DMS153 (cell line): ENCODE measurements around the gene MEN1.

Experiments
- DNase-seq: peaks from one replicate; lab custom pipeline; 2025; lab: John Stamatoyannopoulos, UW

Gene MEN1

DNA sequence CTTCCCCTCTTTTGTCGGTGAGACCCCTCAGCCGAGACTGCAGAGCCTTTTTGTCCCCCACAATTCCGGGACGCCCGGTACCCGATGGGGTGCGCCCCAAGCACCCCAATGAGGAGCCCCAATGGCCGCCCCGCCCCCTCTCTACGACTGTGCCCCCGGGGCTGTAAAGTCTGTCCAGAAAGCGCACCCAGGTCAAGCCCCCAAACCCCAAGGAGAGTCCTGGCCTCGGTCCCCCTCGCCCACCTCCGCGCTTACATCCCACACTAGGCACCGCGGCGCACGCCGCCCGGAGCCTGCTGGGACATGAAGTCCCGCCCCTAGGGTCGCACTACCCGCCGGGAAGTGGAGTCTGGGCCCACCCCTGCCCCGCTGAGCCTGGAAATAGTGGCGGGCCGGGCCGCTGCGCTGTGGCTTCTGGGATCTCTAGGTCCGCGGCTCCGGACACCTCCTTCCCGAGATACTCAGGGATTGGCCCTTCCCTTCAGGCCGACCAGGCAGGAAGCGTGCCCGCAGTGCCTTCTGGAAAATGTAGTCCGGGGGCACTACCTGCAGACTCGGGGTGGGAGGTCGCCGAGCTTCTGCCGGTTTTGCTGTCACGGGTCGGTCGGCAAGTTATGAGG is at the start of gene MEN1:
Gene MEN1 (minus strand): TSS at position 281 of the 620 bp plus-strand sequence. CDS start 442 bp downstream, outside the sequence.
- DNase-seq, result peak; percentile 96

DNA sequence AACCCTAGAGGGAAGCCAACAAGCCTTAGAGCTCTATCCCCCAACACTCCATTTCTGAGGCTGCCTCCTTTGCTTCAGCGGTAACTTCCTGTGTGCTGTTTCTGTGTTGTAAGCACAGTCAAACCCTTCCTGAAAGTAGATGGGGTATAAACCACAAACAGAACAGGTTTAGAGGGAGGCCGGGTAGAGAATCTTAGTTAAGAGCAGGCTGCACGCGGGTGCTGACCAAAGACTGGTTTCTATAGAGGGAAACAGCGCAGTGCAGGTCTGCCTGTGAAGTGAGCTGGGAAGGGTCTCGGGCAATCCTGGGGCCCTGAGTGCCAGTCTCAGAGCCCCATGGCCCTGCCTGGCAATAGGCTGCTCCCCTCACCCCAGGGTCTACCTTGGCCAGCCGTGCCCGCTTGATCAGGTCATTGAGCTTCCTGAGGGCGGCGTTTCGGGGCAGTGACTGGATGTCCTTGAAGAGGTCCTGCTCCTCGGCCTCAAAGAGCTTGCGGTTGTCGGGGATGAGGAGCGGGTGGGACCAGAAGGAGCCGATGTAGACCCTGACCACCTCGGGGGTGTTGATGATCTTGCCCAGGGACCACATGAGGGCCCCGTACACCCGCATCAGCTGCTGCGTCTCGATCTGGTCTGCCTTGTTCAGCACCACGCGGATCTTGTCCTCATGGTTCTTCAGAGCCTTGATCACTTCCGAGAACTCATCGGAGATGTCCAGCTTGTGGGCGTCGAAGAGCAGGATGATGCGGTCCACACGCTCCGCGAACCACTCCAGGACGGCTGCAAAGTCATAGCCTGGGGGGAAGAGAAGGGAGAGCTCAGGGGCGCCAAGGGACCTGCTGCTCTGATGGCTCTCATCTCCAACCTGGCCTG is 49.4 kb upstream of the MEN1 start:
- no peak for DNase-seq

DNA sequence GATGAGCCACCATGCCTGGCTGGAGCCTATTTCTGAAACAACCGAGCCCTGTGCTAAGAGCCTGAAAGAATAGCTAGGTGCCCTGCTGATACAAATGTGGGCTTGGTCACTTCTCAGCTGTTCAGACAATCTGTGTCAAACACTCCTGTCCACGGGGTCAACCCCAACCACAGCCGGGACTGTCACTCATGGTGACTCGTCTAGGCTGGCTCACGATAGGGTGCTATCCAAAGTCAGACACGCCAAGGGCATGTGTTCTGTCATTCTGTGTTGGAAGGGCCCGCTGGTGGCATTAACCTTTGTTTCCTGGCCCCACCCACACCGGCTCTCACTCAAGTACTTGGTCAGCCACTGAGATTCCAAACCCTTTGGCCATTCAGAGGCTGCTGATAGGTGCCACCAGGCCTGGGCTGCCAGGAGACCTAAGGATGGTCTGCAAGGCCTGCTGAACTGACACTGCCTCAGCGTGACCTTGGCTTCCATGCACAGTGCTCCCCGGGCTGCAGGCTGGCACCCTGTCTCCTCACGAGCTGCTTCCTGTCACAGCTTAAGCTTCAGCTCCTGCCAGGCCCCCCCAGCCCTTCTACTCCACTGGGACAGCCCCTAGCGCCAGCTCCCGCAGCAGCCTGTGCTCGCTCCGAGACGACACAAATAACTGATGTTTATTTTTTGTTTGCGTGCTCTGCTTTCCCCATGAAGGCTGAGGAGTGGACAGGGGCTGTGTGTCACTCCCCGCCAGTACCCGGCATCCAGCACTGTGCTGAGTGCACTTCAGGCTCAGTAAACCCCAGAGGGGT is 48.3 kb upstream of the MEN1 start:
- no peak for DNase-seq

DNA sequence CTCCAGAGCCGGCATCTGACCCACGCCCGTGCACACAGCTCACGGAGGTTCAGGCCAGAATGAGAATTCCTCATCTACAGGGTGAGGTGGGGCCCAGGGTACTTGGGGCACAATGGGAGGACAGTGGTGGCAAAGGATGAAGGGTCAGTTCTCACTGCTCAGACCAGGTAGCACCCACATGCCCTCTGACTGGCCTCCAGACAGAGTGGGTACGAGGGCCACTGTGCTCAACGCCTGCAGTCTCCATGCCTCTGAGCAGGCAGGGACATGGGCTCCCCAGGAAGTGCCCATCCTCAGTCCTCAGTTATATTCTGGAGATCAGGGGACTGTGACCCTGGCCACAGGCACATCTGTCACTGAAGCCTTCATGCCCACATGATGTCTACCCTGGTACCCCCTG is 47.1 kb upstream of the MEN1 start:
- no peak for DNase-seq

DNA sequence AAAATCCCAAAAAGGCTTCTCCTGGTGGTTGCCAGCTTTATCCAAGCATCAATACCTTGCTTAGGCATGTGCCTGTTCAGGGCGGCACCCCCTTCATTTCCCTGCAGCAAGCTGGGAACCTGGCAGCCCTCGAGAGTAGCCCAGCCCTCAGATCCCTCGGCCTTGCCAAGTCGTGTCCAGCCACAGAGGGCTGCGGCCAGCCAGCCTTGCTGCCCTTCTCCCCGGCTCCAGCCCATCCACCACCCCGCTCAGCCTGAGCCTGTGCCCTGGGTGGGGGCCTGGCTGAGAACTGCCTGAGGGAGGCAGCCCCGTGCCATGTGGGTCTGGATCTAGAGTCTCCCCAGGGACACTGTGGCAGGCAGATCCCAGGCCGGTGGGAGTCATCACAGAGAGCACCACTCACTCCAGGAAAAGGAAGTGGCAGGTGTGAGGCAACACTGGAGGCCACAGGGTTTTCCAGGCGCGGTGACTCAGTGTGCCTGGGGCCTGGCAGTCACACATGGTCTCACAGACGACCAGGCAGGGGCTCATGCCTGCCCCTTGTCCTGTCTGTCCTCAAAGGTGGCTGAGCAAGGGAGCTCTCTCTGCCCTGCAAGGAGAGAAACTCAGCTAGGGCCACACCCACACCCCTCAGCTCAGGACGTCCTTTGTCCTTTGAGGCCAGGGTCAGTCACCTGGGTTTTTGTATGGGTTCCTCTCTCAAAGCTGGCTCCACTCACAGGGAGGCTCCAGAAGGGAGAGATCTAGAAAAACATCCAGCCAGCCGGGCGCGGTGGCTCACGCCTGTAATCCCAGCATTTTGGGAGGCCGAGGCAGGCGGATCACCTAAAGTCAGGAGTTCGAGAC is 46.3 kb upstream of the MEN1 start:
- no peak for DNase-seq

DNA sequence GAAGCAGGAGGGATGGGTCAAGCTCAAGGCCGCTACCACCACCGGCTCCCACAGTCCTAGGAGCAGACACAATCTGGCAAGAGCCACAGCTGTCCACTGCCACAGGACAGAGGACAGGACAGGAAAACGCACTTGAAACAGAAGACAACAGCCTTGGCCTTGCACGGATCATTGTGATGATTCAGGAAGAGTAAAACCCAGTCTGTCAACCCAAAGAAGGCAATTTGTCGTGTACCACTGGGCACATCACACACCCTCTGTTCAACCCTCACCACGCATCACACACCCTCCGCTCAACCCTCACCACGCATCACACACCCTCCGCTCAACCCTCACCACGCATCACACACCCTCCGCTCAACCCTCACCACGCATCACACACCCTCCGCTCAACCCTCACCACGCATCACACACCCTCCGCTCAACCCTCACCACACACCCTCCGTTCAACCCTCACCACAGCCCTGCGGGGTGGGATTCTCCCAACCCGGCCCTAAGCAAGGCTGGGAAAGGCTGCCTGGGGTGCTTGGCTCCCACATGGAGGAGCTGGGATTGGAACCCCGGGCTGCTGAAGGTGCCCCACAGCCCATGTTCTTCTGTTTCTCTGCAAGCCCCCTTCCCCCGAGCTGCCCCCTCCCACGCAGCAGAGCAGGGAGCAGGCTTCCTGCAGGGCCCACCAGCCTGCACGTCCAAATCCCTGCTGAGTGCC is 45.4 kb upstream of the MEN1 start:
- DNase-seq, result no peak

DNA sequence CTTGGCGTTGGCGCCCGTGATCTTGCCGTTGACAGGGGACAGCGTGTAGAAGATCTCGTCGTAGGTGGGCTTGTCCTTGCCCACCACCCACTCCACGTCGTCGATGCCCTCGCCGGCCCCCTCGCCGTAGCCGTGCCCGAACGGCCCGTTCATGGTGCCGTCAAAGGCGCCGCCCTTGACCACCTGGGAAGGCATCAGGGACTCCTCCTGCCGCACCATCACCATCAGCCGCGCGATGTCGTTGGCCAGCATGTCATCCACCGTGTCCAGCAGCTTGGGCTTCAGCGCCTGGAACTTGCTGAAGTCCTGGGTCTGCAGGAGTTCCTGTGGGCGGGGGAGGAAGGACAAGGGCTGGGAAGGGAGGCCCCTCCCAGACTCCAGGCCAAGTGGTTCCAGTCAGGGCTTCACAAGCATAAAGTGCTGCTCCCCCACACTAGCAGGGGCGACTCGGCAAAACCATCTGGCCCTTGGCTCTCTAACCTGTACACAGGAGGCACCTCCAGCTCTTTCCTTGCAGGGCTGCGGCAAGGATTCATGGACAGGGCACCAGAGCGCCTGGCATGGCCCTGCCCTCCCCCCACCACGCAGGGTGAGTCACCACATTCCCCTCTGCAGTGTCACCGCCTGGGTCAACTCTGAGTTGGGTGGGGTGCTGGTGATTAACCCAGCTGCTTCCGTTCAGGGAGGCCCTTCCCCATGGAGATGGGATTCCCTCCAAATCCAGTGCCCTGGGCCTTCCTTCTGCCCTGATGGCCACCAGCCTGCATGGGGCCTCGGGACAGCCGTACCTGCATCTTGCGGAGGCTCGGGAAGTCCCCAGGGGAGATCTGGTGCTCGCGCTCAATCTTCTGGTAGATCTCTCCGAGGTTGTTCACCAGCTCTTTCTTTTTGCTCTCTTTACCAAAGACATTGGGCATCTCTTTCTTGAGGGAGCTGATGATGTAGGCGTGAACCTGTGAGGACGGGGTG is 44.5 kb upstream of the MEN1 start:
- no peak for DNase-seq

DNA sequence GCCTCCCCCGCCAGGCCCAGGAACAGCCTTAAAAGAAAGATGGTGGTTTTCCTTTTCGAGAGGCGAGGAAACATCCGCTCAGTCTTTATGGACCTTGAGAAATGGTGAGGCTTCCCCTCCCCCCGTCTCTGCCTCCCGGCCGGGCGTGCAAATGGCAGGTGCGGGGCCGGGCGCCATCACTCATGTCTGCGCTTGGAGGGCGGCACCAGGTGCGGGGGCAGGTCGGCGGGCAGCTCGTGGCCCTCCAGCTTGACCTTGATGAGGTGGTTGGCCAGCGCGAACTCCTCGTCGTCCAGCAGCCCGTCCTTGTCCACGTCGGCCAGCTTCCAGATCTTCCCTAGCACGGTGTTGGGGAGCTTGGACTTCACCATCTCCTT is 43.8 kb upstream of the MEN1 start:
- no peak for DNase-seq

DNA sequence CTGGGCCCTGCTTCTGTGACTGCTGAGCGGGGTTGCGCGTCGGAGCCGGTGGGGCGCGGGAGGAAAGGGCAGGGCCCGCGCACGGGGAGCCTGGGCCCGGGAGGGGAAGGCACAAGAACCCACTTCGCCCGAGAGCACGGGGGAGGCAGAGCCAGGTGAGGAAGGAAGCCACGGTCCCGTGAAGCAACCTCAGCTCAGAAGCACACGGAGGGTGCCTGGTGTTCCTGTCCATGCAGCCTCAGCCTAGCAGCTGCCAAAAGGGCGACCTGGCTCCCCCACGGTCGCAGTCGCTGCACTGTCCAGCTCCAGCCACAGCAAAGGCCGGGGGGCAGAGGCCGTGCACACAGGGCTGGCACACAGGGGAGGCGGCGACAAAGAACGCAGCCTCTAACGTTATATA is 43.4 kb upstream of the MEN1 start:
- DNase-seq, result no peak

DNA sequence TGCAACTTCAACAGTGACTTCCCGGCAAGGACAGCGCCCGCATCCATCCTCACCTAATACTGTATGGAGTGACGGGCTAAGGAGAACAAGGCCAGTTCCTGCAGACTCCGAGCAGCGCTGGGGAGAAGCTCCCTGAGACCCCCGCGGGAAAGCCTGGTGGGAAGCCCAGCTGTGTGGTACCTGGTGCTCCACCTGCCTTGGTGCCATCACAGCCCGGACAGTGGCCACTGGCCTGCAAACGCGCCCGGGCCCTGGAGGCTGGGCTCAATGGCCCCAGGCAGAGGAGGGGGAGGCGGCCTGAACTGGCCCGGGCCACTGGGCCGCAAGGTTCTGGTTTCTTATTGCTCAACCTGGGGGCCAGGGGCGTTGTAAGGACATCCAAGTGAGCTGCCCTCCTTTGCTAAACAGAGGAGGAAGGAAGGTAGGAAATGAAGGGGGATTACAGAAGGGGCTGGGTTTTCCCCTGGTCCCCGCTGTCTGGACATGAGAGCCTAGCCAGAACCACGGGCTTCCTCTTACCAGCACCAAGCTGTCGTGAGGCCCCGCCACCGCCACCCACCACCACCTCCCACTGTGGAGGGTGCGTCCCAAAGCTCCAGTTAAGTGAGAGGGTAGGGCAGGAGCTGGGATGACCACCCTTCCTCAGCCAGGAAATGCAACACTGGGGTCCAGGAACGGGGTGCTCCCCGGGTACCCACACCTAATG is 42.6 kb upstream of the MEN1 start:
- no peak for DNase-seq

DNA sequence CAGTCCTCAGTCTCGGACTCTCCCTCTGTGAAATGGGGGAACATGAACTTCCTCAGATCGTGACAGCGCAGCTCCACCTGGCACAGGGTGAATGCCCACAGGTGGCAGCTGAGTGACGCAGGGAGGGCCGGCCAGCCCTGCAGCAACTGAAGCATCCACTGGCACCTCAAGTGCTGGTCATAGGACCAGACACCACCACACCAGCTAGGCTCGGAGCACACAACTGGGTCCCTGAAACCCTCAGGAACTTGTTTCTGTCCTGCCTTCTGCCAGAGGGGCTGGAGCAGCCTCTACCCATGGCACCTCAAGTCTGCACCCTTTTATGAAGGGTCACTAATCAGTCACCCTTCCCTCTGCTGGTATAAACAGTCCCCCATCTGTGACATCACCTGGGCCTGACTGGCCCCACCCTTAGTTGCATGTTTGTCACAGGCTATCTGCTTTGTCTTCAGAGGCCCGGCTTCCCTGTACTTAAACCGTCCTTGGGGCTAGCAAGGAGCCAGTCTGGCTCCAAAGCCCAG is 41.5 kb upstream of the MEN1 start:
- DNase-seq, result no peak

DNA sequence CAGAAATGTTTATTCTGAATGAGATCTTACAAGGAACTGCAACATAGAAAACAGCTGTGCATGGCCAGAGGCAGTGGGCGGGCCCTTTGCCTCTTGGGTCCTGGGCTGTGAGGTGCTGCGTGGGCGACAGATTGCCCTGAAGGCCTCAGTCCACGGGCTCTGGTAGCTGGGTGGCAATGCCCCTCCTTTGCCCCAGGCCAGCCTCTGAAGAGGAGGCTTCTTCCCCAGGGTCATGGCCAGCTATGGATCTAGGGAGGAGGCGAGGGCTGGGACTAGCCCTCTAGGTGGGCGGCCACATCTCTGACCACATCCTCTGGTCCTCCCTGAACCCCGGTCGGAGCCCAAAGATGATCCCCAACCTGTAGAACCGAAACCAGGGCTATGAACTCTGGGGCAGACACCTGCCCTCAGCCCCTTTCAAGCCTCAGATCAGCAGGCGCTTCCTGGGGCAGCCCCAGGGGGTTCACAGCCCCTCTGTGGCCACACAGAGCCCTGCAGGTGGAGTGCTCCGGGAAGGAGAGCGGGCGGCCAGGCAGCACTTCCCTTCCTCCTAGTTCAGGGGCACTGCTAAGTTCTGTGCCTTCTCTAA is 40.7 kb upstream of the MEN1 start:
- no peak for DNase-seq

DNA sequence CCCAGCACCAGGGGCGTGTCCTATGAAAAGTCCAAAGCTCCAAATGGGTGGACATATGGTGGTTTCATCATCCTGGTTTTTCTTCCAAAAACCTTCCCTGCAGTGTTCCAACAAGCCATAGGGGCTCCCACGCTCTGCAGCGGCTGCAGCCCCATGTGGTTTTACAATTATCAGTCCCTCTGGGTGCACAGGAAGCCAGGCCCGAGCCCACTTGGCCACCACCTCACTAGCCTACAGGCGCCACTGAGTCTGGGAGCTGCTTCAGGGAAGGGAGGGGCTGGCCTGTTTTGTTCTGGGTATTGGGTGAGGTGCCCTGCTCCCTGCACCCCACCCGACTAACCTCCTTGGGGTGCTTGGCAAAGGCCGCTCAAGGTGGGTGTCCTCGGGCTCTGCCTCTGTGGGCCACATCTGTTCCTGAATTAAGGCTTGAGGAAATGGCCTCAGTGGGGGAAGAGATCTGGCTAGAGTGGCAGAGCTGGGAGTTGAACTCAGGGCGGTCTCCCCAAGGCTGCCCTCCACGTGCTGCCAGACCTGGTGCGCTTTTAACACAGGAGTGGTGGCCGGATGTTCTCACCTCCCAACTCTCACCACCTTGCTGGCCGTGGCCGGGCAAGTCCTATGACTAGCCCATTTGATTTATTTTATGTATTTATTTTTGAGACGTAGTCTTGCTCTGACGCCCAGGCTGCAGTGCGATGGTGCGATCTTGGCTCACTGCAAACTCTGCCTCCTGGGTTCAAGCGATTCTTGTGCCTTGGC is 39.4 kb upstream of the MEN1 start:
- no peak for DNase-seq

DNA sequence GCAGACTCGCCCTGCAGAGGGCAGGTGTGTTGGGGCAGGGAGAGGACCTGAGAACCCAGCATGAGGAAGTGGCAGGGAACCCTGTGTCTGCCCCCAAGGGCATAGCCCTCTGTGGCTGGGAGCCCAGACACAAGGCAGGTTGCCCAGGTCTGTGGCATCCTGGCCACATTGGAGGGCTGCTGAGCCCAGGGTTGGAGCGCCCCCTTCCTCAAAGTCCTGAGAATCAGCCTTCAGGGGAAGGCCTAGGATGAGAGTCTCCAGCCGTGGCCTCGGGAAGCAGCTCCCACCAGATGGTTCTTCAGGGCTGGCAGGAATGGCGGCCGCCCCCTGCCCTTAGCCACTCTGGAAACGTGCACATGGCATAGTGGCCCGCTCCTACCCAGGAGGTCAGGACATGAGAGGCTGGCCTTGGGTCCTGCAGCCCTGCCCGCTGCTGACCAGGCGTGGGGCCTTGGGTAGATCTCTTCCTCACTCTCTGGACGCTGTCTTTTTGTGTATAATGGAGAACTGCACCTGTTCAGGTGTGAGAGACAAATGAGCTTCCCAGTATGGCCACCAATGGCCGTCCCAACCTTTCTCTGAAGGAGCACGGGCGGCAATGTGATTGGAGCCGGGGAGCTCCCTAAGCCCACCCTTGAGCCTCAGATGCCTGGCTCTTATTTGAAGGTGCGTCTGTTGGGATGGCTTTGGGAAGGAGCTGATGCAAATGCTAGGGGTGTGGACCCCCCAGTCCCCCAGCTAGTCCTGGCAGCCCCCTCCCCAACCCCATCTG is 38.7 kb upstream of the MEN1 start:
- DNase-seq, result peak; percentile 49

DNA sequence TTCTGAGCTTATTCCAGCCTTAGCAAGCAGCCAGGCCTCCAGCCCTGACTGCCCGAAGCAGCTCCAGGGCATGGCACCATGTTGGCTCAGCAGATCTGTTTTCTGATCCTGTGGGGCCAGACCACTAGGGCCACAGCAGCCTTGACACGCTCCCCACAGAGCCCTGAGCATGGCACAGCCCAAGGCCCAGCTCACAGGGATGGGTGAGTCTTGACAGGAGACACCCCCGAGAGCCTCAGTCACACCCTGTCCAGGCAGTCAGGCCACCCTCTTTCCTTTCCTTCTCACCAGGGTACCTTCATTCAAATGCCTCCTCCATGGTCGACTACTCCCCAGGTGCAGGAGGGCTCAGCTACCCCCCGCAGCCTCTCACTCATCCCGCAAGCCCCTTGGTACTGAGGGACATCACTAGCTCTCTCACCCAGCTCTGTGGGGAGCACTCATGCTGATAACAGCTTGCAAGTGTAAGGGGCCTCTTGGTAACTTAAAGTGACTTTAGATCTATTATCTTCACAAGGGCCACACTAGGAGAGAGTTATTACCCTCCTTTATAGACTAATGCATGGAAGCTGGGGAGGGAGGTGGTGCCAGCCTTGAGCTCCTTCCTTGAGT is 38.0 kb upstream of the MEN1 start:
- DNase-seq, result no peak

DNA sequence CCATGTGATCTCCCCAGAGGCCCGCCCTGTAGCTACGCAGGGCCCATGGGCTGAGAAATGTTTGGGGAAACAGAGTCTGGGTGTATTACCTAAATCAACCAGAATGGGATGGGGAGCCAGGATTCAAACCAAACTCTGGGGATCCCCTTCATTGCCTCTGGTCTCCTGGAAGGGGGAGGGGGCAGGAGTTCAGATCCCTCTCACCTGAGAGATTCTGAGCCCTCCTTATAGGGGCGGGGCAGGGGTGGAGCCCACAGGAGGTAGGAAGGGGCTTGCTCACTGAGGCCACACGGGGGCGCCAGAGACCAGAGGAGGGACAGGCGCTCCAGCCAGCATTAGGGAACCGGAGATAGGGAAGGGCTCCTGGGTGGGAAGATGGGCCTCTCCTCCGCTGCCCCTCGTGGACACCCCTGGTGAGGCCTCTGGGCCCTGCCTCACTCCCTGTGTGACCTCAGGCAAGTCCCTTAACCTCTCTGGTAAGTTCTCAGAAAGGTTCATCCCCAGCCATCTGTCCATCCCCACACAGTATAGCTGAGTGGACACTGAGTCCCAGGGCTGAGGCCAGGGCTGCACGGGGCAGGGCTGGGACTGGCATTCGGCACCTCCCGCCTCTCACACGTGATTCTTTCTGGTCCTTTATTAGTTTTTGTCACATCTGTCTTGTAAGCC is 36.8 kb upstream of the MEN1 start:
- DNase-seq, result peak; percentile 85
